WERI-Rb-1 (cell line): ENCODE data around the gene PIP5K1C.

Experiments used
- DNase-seq: peaks from one replicate; pipeline ENCODE4 v3.0.0-alpha.2; 2020
- H3K27ac ChIP-seq: fragments of 250-450 bp; sonication (Bioruptor Pico); 2 replicates; pipeline ENCODE4 v1.5.1; 2020; ENCODE audit warnings: mild to moderate bottlenecking, moderate library complexity
- H3K27me3 ChIP-seq: fragments of 250-450 bp; sonication (Bioruptor Pico); 2 replicates; pipeline ENCODE4 v1.5.1; 2021; ENCODE audit warnings: mild to moderate bottlenecking, low read depth, moderate library complexity; ENCODE audit not compliant: insufficient read depth, severe bottlenecking
- H3K36me3 ChIP-seq: fragments of 250-450 bp; sonication (Bioruptor Pico); 2 replicates; pipeline ENCODE4 v1.5.1; 2020; ENCODE audit warnings: mild to moderate bottlenecking, moderate library complexity
- H3K4me3 ChIP-seq: 2 replicates; pipeline ENCODE4 v1.5.1; 2011; ENCODE audit warnings: low read depth, mild to moderate bottlenecking, control low read depth, low read length
- H3K9me3 ChIP-seq: fragments of 250-450 bp; sonication (Bioruptor Pico); 2 replicates; pipeline ENCODE4 v1.5.1; 2021; ENCODE audit warnings: mild to moderate bottlenecking, moderate library complexity; ENCODE audit not compliant: severe bottlenecking
- CTCF ChIP-seq: IDR thresholded peaks from 2 replicates; pipeline ENCODE4 v1.5.1; 2011; ENCODE audit warnings: low read depth, mild to moderate bottlenecking, control low read depth, inconsistent platforms, low read length

The PIP5K1C gene

GRCh38 chr19:3641515-3642269 lies 58.6 kb downstream of the PIP5K1C start:
- DNase-seq = no peak
- Histone ChIP-seq H3K27ac (no peak overlapping the region), H3K9me3 (no peaks in the 10 kb centered on the region), H3K4me3 (no peak overlapping the region), H3K36me3 (peaks cover 87% of the 10 kb centered on the region), H3K27me3 (no peaks in the 10 kb centered on the region)
- TF ChIP-seq CTCF = no peak

DNA sequence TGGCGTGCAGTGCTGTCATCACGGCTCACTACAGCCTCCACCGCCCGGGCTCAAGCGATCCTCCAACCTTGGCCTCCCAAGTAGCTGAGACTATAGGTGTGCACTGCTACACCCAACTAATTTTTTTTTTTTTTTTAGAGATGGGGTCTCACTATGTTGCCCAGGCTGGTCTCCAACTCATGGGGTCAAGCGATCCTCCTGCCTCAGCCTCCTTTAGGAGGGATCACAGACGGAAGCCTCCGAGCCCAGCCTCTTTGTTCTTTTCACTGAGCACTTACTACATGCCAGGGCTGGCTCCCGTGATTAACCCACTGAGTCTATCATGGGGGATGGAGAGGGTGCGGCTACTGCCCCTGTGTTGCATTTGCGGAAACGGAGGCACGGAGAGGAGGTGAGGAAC lies 60.8 kb downstream of the PIP5K1C start:
- peaks cover 79% of the 10 kb centered on the region for H3K36me3 ChIP-seq
- H3K27ac ChIP-seq = no peak overlapping the region
- no peaks in the 10 kb centered on the region for H3K9me3 ChIP-seq
- H3K27me3 ChIP-seq = no peaks in the 10 kb centered on the region
- no peak for TF ChIP-seq CTCF
- no peak overlapping the region for H3K4me3 ChIP-seq
- DNase-seq = no peak

- TF ChIP-seq CTCF = no peak
- Histone ChIP-seq H3K27ac (no peak overlapping the region), H3K36me3 (peaks cover 73% of the 10 kb centered on the region), H3K4me3 (no peak overlapping the region), H3K27me3 (no peaks in the 10 kb centered on the region), H3K9me3 (no peaks in the 10 kb centered on the region)
- DNase-seq = no peak
These were observed 61.8 kb downstream of the PIP5K1C start for GRCh38 chr19:3638208-3639193.

- no peak for DNase-seq
- H3K36me3 ChIP-seq = peaks cover 73% of the 10 kb centered on the region
- TF ChIP-seq CTCF = no peak
- no peaks in the 10 kb centered on the region for H3K9me3 ChIP-seq
- H3K27me3 ChIP-seq = no peaks in the 10 kb centered on the region
- no peak overlapping the region for H3K4me3 ChIP-seq
- H3K27ac ChIP-seq = no peak overlapping the region
These were observed 62.6 kb downstream of the PIP5K1C start for GRCh38 chr19:3637621-3638020.

- no peak for TF ChIP-seq CTCF
- no peak overlapping the region for H3K27ac ChIP-seq
- no peak for DNase-seq
- H3K9me3 ChIP-seq = no peaks in the 10 kb centered on the region
- H3K36me3 ChIP-seq = peaks cover 74% of the 10 kb centered on the region
- no peak overlapping the region for H3K4me3 ChIP-seq
- H3K27me3 ChIP-seq = no peaks in the 10 kb centered on the region
These were observed 63.3 kb downstream of the PIP5K1C start for GRCh38 chr19:3636962-3637361.
